GM19023 (cell line): ENCODE data around the gene CEP72.
"Not testable (repeated sequence)": the region's sequence is repeated elsewhere in the genome, so short reads cannot be mapped to it uniquely, and the experiment has no call there.

Experiments used
- ATAC-seq: cut with Tn5 transposase; IDR thresholded peaks from one replicate; pipeline ENCODE4 v1.9.1; 2021; ENCODE audit warnings: mild to moderate bottlenecking, moderate library complexity; ENCODE audit not compliant: unreplicated experiment

CEP72 gene

GRCh38 chr5:668283-668995 is 56.3 kb downstream of the CEP72 start:
- ATAC-seq: no peak

GRCh38 chr5:669111-669841 is 57.1 kb downstream of the CEP72 start:
- ATAC-seq: no peak

DNA sequence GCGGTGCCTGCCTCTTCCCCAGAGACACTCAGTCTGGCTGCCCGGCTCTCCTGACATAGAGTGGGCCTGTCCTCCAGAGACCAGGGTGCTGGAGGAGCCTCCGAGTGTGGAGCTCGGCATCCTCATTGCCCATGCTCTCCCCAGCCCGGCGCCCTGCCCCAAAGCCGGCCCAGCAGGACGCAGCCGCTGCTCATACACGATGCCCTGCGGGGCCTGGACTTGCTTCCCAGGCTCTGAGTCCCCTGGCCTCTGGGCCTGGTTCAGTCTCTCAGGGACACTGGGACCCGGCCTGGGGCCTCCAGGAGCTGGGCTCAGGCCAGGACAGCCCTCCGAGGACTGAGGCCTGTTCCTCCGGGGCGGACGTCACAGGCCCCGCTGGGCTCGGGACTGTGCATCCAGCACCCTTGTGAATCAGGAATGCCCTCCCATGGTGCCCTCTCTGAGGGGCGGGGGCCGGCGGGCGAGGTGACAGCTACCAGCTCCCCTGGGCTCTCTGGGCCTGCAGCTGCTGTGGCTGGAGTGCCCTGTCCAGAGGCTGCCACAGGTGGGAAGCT is 57.8 kb downstream of the CEP72 start:
- ATAC-seq: no peak

DNA sequence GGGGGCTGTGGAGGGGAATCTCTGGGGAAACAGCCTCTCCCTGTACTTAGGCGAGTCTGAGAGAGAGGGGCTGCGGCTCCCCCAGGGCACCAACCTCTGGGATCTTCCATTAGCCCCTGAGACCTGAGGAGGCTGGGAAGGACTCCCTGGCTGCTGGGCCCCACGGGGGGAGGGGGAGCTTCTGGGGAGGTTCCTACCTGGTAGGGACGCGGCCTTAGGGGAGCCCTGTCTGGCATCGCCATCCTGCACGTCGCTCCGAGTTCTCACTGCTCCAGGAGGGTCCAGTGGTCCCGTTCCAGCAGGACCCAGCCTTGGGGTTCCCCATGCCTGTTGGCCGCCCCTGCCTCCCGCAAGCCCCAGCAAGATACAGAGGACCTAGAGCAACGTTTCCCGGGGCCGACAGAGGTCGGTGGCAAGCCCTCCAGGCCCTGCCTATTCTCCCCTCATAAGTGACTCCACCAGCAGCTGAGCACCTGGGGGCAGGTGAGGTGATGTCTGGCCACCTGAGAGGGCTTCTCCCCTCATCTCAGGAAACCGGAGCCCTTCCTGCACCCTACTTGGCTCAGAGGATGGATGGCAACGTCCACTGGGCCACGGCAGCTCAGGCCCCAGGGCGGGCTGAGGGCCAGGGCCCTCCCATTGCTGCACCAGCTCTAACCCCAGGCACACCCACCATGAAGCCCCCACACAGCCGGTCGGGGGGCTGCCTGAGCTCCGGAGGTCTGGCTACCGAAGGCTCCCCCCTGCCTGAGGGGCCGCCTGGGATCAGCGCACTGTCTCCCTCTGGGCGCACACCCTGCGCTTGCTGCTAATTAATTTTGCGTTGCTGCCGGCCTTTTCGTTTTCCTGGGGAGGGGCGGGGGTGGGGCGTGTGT is 58.5 kb downstream of the CEP72 start:
- no peak for ATAC-seq

GRCh38 chr5:671459-672328 is 59.6 kb downstream of the CEP72 start:
- ATAC-seq: no peak

GRCh38 chr5:672329-673160 is 60.4 kb downstream of the CEP72 start:
- no peak for ATAC-seq

GRCh38 chr5:673161-673830 is 61.2 kb downstream of the CEP72 start:
- ATAC-seq: no peak

GRCh38 chr5:673831-674629 is 61.9 kb downstream of the CEP72 start:
- no peak for ATAC-seq

GRCh38 chr5:674630-675011 is 62.5 kb downstream of the CEP72 start:
- no peak for ATAC-seq

DNA sequence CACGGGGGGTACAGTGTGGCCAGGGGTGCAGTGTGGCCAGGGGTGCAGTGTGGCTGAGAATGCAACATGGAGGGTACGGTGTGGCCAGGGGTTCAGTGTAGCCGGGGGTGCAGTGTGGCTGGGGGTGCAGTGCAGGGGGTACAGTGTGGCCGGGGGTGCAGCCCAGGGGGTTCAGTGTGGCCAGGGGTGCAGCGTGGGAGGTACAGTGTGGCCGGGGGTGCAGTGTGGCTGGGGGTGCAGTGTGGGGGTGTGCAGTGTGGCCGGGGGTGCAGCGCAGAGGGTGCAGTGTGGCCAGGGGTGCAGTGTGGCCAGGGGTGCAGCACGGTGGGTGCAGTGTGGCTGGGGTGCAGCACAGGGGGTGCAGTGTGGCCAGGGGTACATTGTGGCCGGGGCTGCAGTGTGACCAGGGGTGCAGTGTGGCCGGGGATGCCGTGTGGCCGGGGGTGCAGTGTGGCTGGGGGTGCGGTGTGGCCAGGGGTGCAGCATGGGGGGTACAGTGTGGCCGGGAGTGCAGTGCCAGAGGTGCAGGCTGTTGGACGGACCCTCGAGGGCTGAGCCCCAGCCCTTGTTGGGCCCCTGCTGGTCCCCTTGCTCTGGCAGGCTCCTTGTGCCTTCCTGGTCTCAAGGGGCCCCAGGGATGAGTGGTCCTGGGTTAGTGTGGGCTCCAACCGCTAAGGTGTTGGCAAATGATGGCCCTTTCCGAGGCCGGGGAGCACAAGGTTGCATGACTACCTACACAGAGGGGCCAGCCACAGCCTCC is 63.2 kb downstream of the CEP72 start:
- ATAC-seq: no peak

- no peak for ATAC-seq
These were observed 63.9 kb downstream of the CEP72 start for GRCh38 chr5:675871-676698.

DNA sequence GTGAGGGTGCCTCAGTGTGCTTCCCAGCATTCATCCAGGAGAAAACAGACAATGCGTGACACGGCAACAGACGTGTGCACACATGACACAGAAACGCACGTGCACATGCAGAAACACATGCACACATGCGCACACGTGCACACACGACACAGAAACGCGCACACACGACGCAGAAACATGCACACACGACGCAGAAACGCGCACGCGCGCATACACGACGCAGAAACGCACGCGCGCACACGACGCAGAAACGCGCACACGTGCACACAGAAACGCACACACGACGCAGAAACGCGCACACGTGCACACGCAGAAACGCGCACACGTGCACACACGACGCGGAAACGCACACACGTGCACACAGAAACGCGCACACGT is 64.5 kb downstream of the CEP72 start:
- no peak for ATAC-seq

DNA sequence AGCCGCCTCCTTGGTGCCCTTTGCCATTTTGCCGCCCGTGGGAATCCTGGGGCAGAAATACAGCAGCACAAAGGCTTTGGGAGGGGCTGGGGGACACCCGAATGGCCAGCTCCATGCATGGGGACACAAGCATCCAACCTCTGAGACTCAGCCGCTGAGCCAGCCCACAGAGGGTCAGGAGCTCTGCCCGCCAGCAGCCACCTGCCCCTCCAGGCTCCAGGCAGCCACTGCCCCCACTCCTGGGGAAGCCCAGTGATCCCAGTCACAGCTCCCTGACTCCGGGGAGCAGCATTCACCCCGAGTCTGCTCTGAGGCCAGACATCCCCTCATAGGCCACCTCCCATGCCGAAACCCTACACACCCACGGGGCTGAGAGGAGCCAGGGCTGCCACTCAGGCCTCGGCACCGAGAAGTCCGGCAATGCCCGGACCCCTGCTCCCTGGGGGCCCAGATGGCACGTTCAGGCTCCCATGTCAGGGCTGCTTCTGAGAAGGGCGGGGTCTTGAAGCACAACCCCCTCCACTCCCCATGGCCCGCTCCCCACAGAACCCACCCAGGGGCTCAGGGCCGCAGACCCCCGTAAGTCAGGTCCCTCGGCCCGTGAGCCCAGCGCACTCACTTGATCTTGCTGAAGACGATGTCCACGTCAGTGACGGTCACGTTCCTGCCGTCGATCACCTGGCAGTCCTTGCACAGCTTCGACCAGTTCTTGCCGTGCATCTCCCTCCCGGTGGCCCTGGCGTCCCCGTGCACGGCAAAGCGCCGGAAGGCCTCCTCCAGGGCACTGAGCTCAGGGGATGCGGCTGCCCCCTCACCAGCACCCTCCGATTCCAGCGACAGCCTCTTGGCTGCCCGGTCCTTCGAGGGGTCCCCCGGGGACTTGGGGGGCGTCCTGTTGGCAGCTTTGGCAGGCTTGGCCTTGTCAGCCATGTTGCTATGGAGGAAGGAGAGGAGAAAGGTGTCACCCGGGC is 65.3 kb downstream of the CEP72 start:
- ATAC-seq: no peak

GRCh38 chr5:678521-678920 is 66.4 kb downstream of the CEP72 start:
- ATAC-seq: not testable (repeated sequence)

DNA sequence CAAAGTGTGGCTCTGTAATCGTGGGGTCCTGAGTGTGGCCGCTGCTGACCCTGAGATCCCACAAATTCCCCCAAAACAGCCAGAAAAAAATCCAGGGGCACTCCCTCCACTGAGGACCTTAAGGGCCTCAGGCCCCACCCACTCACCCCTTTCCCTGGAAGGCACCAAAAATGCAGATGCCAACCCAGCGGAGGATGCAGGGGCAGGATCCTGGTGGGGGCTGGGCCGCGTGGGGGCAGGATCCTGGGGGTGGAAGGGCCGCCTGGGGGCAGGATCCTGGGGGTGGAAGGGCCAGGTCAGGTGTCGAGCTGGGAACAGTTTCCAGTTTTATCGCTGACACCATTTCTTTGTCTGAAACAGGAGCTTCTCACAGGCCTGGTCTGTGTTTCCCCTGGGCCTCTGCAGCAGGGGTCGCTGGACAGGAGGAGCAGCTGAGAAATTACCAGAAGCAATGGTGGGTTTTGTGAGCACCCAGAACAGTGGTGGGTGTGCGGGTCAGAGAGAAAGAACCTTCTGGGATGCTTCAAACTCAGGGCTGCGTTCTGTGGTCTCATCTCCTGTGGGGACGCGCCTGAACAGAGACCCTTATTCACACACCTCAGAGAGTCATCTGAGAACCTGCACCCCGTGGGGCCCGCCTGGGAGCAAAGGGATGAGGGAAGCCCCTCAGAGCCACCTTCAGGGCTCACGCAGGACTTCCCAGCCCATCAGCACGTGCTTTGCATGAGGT is 67.2 kb downstream of the CEP72 start:
- ATAC-seq: not testable (repeated sequence)
